ENCODE measurements around the gene MAGI2. TPM values are rescaled to one million over a fixed set of nuclear protein-coding genes. Genes with fewer than 3 reads are reported as not detected.

The MAGI2 gene
- total RNA-seq, 1 donor from 2014 or later = 10.7 TPM

DNA sequence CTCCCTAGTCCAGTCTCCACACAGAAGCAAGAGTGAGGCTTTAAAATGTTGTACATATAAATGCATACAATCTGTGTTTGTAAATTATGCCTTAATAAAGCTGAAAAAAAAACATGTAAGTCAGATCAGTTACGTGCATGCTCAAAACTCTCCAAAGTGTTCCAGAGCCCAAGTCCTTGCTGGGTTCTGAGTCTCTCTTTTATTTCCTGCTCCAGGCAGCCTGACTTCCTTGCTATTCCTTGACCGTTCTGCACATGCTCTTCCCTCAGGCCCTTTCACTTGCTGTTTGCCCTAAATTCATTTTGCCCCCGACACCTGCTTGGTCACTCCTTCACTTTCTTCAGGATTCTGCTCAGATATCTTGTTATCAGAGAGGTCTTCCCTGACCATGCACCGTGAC lies 884.8 kb downstream of the MAGI2 start:
- H3K4me1 Mint-ChIP-seq (ENCODE audit: unreplicated experiment) = no peaks in the 10 kb centered on the region
- no peaks in the 10 kb centered on the region for H3K27me3 Mint-ChIP-seq (ENCODE audit: unreplicated experiment)
- H3K4me3 Mint-ChIP-seq (ENCODE audit: unreplicated experiment) = no peak overlapping the region
- no peaks in the 10 kb centered on the region for H3K9me3 Mint-ChIP-seq (ENCODE audit: unreplicated experiment)
- no peaks in the 10 kb centered on the region for H3K36me3 Mint-ChIP-seq (ENCODE audit: unreplicated experiment)
- TF ChIP-seq, protein P1, sequence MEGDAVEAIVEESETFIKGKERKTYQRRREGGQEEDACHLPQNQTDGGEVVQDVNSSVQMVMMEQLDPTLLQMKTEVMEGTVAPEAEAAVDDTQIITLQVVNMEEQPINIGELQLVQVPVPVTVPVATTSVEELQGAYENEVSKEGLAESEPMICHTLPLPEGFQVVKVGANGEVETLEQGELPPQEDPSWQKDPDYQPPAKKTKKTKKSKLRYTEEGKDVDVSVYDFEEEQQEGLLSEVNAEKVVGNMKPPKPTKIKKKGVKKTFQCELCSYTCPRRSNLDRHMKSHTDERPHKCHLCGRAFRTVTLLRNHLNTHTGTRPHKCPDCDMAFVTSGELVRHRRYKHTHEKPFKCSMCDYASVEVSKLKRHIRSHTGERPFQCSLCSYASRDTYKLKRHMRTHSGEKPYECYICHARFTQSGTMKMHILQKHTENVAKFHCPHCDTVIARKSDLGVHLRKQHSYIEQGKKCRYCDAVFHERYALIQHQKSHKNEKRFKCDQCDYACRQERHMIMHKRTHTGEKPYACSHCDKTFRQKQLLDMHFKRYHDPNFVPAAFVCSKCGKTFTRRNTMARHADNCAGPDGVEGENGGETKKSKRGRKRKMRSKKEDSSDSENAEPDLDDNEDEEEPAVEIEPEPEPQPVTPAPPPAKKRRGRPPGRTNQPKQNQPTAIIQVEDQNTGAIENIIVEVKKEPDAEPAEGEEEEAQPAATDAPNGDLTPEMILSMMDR (IDR thresholded peaks at IDR 0.05) = no peak
- H3K27ac Mint-ChIP-seq (ENCODE audit: unreplicated experiment) = no peak overlapping the region
- DNase-seq (ENCODE audit: extremely low spot score, unreplicated experiment) = no peak

DNA sequence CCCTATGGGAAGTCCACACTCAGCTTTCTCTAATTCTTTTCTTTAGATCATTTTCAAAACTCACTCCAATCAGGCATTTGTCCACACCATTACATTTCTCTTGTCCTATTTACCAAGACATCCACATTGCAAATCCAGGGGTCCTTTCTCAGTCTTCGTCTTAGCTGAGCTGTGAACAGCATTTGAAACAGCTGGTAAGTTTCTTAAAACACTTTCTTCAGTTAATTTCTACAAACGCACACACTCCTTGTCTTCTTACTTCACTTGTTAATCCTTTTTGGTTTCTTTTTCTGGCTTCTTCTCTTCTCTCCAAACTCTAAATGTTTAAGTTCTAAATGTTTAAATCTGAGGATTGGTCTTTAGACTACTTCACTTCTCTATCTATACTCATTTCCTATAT lies 885.6 kb downstream of the MAGI2 start:
- Mint-ChIP-seq H3K27me3 (ENCODE audit: unreplicated experiment) (no peaks in the 10 kb centered on the region), H3K36me3 (ENCODE audit: unreplicated experiment) (no peaks in the 10 kb centered on the region), H3K4me3 (ENCODE audit: unreplicated experiment) (no peak overlapping the region), H3K4me1 (ENCODE audit: unreplicated experiment) (no peaks in the 10 kb centered on the region), H3K27ac (ENCODE audit: unreplicated experiment) (no peak overlapping the region), H3K9me3 (ENCODE audit: unreplicated experiment) (no peaks in the 10 kb centered on the region)
- DNase-seq (ENCODE audit: extremely low spot score, unreplicated experiment) = no peak
- TF ChIP-seq, protein P1 (IDR thresholded peaks at IDR 0.05) = no peak

DNA sequence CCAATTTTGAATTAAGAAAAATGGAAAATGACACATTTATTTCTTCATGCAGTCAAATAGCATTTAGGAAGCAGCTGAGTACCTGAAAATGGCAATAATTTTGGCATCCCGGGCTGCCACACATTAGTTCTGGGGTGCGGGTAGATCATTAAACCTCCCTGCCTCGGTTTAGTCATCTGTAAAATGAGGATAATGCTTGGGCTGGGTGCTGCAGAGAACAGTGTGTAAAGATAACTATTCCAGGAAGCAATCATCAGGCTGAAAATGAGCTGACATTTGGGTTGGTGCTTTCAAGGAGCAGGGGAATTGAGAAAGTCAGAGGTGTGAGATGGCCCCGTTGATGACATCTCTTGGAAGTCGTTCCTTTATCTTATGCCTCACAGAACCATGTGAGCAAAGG lies 887.7 kb downstream of the MAGI2 start:
- TF ChIP-seq, protein P1 (IDR thresholded peaks at IDR 0.05) = no peak
- Mint-ChIP-seq H3K27ac (ENCODE audit: unreplicated experiment) (no peak overlapping the region), H3K36me3 (ENCODE audit: unreplicated experiment) (no peaks in the 10 kb centered on the region), H3K4me3 (ENCODE audit: unreplicated experiment) (no peak overlapping the region), H3K4me1 (ENCODE audit: unreplicated experiment) (no peaks in the 10 kb centered on the region), H3K27me3 (ENCODE audit: unreplicated experiment) (peaks cover 2% of the 10 kb centered on the region), H3K9me3 (ENCODE audit: unreplicated experiment) (no peaks in the 10 kb centered on the region)
- no peak for DNase-seq (ENCODE audit: extremely low spot score, unreplicated experiment)

DNA sequence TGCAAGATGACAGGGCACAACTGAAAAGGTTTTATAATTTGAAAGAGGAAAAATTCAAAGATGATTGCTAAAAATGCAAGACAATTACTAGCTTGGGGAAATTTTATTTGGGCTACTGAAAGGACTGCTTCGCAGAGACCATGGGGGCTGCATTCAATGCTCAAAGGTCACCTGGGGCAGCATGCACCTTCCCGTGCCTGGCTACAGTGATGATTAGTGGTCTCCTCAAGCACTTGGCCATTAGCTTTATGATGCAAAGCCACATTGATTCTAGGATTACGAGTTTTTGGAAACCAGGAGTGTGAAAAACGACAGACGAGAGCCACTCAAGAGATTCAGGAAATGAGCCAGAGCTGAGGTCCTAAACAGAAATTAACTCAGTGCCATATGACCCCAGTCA lies 890.3 kb downstream of the MAGI2 start:
- Mint-ChIP-seq H3K27me3 (ENCODE audit: unreplicated experiment) (peaks cover 4% of the 10 kb centered on the region), H3K9me3 (ENCODE audit: unreplicated experiment) (no peaks in the 10 kb centered on the region), H3K36me3 (ENCODE audit: unreplicated experiment) (no peaks in the 10 kb centered on the region)

DNA sequence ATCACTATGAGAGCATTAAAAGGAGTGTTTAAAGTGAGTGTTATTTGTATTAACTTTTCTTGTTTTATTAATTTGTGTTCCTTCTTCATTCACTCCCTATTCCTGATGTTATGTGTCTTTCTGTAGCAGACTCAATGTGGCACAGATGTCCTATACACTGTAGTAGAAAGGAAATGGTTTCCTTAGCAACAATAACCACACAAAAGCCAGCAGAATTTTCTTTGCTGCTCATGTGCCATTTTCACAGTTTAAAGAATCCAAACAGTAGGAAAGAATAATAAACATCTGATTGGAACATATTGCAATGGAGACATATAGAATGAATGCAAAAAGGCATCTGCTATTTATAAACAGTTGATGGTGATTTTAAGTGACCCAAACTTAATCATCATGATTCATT lies 891.3 kb downstream of the MAGI2 start:
- DNase-seq (ENCODE audit: extremely low spot score, unreplicated experiment) = no peak
- H3K27ac Mint-ChIP-seq (ENCODE audit: unreplicated experiment) = no peak overlapping the region
- no peak overlapping the region for H3K4me3 Mint-ChIP-seq (ENCODE audit: unreplicated experiment)
- no peaks in the 10 kb centered on the region for H3K9me3 Mint-ChIP-seq (ENCODE audit: unreplicated experiment)
- TF ChIP-seq, protein P1 (IDR thresholded peaks at IDR 0.05) = no peak
- H3K27me3 Mint-ChIP-seq (ENCODE audit: unreplicated experiment) = peaks cover 4% of the 10 kb centered on the region
- H3K36me3 Mint-ChIP-seq (ENCODE audit: unreplicated experiment) = no peaks in the 10 kb centered on the region
- no peaks in the 10 kb centered on the region for H3K4me1 Mint-ChIP-seq (ENCODE audit: unreplicated experiment)

More for the DNA sequence above, 890.3 kb downstream of the MAGI2 start:
- Mint-ChIP-seq H3K4me1 (ENCODE audit: unreplicated experiment) (no peaks in the 10 kb centered on the region), H3K27ac (ENCODE audit: unreplicated experiment) (no peak overlapping the region), H3K4me3 (ENCODE audit: unreplicated experiment) (no peak overlapping the region)
- no peak for DNase-seq (ENCODE audit: extremely low spot score, unreplicated experiment)
- TF ChIP-seq, protein P1 (IDR thresholded peaks at IDR 0.05) = no peak

All from osteocyte (in vitro differentiated cells).